Activated T-helper 1 cell treated with Interleukin-2 at 50 U/mL for 16 hours (primary cell): Measurements from ENCODE around the gene HECA.
A peak's percentile ranks its signal among the peaks of the same experiment; 100 is the strongest.
"Not testable (repeated sequence)": the region's sequence is repeated elsewhere in the genome, so short reads cannot be mapped to it uniquely, and the experiment has no call there.

Experiments used
- DNase-seq: peaks from one replicate; pipeline ENCODE4 v3.0.0-alpha.2; 2020; ENCODE audit warnings: low read depth

HECA gene

GRCh38 chr6:139135578-139136545 lies 982 bp downstream of the HECA start:
- DNase-seq: peak; percentile 53

DNA sequence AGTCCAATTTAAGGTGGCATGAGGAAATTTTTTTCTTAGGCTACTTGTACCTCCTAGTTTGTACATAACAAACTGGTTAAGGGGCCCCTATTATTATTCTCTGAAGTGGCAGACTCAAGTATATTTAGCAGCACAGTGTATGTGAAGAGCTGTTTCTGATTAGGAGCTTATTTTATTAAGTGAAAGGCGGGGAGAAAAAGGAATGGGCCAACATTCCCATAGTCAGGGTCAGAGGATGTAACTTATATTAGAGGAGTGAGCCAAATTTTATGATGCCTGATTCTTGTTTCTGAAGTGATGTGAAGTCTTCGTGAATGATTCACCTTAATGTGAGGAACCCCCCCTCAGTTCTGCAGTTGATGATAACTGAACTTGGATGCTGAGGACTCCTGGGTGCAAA lies 2.8 kb downstream of the HECA start:
- DNase-seq: no peak

DNA sequence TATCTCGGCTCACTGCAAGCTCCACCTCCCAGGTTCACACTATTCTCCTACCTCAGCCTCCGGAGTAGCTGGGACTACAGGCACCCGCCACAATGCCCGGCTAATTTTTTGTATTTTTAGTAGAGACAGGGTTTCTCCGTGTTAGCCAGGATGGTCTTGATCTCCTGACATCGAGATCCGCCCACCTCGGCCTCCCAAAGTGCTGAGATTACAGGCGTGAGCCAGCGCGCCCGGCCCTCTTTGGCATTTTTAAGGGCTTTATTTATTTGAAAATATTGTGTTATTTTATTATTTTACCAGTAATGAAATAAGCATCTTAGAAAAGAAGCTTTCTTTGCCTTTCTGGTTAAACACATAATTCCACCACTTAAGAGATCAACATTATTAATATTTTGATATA lies 6.0 kb downstream of the HECA start:
- DNase-seq: not testable (repeated sequence)

DNA sequence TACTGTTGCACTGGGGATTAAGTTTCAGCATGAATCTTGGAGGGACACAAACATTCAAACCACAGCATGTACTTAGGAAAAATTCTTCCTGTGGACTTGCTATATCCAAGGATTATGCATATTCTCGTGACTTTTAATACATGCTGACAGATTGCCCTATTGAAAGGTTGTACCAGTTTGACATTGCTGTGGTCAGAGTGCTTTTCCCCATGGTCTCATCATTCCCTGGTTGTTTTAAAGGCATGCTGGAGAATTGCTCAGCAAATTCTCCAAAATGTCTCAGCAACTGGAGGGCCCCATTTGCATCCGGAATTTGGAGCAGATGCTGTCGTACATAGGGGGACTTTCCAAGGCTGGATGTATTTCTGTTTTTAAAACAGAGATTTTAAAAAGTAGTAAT lies 7.4 kb downstream of the HECA start:
- DNase-seq: no peak

GRCh38 chr6:139143111-139143510 lies 8.2 kb downstream of the HECA start:
- DNase-seq: no peak

- DNase-seq: no peak
Observed at GRCh38 chr6:139144490-139145085, 9.7 kb downstream of the HECA start.

DNA sequence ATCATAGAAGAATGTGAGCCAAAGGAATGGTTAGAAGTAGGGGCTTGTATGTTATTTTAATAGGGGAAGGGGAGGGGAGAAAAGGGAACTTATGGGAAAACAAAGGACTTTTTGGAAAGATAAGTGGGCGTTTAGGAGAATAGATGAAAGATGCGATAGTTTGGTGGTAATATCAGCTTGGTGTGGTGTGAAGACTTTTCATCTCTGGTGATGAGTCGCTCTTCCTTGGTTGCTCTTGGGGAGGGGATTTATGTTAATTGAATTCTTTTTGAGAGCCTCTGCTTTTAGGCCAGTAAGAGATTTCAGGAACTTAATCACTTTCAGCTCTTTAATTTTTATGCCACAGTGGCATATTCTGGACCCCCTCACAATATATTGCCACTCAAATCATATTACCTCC lies 10.8 kb downstream of the HECA start:
- DNase-seq: no peak

- no peak for DNase-seq
Observed at GRCh38 chr6:139146317-139146726, 11.4 kb downstream of the HECA start.

- DNase-seq: no peak
Observed at GRCh38 chr6:139147628-139148027, 12.7 kb downstream of the HECA start.

DNA sequence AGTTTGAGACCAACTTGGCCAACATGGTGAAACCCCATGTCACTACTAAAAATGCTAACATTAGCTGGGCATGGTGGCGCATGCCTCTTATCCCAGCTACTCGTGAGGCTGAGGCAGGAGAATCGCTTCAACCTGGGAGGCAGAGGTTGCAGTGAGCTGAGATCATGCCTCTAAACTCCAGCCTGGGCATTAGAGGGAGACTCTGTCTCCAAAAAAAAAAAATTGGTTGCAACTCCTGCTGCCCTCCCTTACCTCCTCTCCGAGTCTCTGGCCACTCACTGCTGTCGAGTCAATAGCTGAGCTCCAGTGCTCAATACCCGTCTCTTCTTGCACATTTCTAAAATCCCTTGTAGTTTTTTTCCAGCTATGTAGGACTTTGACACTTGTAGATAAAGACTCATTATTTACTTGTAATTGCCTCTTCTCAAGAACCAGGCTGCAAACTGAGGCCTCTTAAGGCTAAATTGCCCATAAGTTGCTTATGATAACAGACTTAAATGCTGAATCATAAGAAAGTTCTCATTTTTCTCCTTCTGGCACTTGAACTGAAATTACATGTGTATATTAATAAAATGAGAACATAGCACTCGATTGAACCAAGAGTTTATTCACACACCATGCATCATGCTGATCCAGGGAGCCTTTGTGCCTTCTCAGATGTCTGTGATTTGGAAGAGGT lies 13.8 kb downstream of the HECA start:
- no peak for DNase-seq

GRCh38 chr6:139149383-139149782 lies 14.5 kb downstream of the HECA start:
- no peak for DNase-seq

DNA sequence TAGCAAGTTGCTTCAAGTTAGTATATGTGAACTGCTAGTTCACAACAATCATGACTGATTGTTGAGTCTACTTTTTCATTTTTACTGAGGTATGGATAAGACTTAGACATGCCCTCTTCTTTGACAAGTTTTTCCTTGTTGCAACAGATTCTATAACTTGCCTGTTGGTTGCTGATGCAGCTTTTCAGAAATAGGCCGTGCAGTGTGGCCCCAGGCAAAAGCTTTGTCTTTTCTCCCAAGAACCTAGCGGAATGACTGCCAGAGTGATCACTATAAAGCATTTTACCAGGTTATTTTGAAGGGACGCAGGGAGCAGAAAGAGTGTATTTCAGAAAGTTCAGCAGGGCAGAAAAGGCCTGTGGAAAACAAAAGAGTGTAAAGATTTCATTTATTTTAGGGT lies 16.0 kb downstream of the HECA start:
- no peak for DNase-seq

GRCh38 chr6:139151425-139152087 lies 16.7 kb downstream of the HECA start:
- DNase-seq: no peak

DNA sequence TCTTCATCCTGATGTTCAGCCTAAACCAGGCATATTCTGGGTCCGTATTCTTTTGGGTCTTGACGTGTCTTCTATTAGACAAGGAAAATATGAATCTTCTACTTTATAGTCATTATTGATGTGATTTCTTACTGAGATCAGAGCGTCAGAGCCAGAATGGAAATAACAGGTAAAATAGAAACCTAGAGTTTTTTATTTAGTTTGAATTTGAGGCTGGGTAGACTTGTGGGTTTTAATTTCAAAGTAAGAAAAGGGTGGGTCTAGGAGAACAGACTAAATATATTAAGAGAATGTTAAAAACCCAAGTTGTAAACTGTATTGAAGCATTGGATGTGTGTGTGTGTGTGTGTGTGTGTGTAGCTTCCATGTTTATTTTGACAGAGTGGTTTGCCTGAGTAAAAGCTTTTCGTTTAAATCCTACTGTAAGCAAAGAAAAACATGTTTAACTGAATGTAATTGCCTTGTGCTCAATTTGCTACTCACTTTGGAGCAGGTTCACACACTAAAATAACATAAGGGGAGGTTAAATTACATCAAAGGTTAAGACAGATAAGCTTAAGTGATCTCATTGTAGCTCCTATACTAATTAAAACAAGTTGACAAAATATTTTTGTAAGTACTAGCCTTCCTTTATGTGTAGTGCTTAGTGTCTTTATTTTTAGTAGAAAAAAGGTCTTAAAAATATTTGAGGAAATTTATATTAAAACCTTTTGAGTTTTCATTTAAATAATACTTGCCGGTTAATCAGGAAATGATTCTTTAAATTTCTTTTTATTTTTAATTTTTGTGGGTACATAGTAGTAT lies 17.4 kb downstream of the HECA start:
- DNase-seq: no peak

DNA sequence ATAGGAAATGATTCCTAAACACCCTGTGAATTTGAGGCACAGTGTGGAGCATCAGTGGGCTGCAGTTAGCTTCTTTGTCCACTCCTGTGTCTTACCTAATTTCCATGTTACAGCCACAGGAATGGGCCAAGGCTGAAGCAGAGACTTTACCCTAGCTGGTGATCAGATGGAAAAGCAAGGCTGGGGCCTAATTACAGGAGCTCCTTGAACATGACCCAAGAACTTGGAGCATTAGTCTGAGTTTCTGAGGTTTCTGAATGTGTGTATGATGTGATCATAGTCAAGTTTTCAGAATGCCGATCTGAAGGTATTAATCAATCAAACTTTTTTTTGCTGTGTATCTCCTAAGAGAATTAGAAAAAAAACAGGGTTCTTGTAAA lies 18.0 kb downstream of the HECA start:
- DNase-seq: no peak

DNA sequence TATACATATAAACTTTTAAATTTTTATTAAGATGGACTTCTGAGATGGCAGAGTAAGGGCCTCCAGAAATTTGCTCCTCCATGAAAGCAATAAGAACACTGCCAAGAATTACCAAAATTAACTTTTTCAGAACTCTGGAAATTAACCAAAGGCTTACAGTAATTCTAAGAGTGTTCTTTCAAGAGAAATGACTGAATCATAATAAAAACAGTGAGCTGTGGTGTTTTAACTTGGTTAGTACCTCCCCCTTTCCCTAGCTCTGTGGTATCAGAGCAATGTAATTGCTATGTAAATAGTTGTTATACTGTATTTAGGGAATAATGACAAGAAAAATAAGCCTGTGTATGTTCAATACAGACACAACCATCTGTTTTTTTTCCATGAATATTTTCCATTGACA lies 19.0 kb downstream of the HECA start:
- DNase-seq: no peak

DNA sequence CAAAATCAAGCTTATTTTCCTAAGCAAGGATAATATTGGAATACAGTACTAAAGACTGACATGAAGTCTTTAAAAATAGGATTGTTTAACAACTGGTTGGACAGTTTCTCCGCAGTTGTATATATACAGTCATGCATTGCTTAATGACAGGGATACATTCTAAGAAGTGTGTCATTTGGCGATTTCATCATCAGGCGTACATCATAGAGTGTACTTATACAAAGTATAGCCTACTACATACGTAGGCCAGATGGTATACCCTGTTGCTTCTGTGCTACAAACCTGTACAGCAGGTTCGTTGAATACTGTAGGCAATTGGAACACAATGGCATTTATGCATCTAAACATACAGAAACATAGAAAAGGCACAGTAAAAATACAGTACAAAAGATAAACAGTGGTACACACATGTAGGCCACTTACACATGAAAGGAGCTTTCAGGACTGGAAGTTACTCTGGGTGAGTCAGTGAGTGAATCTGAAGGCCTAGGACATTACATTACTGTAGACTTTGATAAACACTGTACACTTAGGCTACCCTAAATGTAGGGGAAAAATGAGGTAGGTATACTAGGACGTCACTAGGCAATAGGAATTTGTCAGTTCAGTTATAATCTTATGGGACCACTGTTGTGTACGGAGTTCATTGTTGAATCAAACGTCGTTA lies 20.1 kb downstream of the HECA start:
- no peak for DNase-seq

- no peak for DNase-seq
Observed at GRCh38 chr6:139156102-139156501, 21.2 kb downstream of the HECA start.

DNA sequence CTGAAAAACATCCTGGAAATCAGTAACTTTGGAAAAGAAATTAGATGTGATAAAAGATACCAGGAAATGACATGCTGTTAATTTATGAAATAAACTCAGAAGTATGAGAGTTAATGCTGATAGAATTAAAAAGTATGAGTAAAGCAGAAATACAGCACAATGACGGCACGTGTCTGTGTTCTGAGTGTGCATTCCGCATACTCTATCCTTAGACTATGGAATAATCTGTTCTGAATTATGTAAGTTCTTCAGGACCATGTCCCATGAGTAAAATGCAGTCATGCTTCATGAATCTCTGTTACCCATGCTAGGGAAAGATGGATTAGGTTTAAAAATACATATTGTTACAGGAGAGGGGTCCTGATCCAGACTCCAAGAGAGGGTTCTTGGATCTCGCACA lies 21.7 kb downstream of the HECA start:
- no peak for DNase-seq

- not testable (repeated sequence) for DNase-seq
Observed at GRCh38 chr6:139157086-139157485, 22.2 kb downstream of the HECA start.

DNA sequence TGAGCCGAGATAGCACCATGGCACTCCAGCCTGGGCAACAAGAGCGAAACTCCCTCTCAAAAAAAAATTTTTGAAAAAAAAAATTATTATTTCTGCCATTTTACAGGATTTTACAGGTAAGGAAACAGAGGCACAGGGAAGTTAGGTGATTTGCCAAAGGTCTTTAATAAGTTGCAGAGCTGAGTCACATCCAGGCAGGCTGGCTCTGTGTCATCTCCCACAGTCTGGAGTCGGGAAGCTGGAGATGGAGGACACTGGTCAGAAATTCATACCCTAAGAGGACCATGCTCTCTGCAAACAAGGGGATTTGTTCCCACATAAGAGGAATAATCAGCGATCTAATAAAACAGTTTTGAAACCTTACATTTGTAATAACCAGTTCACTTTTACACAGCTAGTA lies 24.1 kb downstream of the HECA start:
- DNase-seq: no peak
